Raji (cell line): ENCODE measurements around the gene PTPRA.

Experiments used
- POLR2A ChIP-seq: IDR thresholded peaks from 2 replicates; pipeline ENCODE4 v1.6.1; 2011; ENCODE audit warnings: low read depth, low read length, control low read depth; ENCODE audit not compliant: insufficient read depth

PTPRA gene

DNA sequence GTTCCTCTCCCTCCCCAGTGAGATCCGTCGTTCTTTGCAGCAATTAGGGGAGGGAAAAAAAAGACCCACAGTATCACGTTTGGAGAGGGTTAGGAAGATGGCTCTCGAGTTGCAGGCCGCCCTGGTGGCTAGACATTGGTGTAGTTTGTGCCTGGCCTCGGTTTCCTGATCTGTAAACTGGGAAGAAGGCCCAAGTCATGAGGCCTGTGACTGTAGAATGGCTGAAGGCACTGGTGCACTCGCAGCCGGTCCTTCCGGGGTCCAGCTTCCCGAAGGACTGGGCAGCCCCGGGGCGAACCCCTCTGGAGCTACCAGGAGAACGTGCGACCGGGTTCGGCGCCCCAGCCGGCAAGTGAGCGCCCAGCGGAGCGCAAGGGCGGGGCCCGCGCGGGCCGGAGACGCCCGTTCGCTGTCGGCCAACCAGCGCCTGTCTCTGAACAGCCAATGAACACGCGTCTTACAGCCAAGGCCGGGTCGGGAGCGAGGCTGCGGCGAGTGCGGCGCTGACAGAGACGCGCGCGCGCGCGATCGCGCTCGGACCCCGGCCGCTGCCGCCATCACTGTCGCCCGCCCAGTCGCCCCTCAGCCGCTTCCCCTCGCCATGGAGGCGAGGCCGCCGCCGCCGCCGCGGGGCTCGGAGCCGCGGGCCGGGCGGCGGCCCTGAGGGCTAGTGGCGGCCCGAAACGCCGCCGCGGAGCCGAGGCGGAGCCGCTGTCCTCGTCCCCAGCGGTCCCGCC is at the start of gene PTPRA:
Gene PTPRA (plus strand): TSS at position 472 of the 737 bp plus-strand sequence. CDS start 90,797 bp downstream, outside the sequence.
- peak; percentile 98 for TF ChIP-seq POLR2A

- TF ChIP-seq POLR2A, result no peak
Observed at GRCh38 chr20:2825761-2826160, 47.5 kb upstream of the PTPRA start.

GRCh38 chr20:2826655-2827054 is 46.6 kb upstream of the PTPRA start:
- TF ChIP-seq POLR2A, result no peak

DNA sequence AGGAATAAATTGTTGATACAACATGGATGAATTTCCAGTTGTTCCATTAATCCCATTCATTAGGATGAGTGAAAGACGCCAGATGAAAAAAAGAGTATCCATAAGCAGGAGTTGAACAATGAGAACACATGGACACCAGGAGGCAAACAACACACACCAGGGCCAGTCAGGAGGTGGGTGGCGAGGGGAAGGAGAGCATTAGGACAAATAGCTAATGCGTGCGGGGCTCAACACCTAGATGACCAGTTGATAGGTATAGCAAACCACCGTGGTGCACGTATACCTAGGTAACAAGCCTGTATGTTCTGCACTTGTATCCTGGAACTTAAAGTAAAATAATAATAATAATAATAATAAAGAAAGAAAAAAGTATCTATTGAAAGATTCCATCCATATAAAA is 43.9 kb upstream of the PTPRA start:
- no peak for TF ChIP-seq POLR2A

- no peak for TF ChIP-seq POLR2A
Observed at GRCh38 chr20:2833761-2834160, 39.5 kb upstream of the PTPRA start.

DNA sequence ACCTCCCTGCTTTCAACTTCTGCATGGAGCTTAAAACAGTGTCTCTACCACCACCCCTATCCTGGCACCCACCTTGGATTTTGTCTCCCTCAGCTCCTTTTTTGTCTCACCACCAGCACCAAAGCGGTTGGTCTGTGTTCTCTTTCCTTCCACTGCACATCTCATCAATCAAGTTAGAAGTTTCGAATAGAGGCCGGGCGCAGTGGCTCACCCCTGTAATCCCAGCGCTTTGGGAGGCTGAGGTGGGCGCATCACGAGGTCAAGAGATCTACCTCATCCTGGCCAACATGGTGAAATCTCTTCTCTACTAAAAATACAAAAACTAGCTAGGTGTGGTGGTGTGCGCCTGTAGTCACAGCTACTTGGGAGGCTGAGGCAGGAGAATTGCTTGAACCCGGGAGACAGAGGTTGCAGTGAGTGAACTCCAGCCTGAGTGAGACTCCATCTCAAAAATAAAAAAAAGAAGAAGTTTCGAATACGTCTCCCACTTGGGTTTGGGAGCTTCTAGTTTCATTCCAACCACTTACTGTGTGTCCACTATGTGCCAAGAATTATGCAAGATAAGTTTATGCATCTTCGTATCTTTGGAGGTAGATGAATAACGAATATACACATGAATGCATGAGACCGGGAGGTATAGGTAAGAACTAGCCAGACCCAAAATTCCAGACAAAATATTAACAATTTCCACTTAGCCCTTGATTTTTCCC is 38.7 kb upstream of the PTPRA start:
- TF ChIP-seq POLR2A, result no peak

DNA sequence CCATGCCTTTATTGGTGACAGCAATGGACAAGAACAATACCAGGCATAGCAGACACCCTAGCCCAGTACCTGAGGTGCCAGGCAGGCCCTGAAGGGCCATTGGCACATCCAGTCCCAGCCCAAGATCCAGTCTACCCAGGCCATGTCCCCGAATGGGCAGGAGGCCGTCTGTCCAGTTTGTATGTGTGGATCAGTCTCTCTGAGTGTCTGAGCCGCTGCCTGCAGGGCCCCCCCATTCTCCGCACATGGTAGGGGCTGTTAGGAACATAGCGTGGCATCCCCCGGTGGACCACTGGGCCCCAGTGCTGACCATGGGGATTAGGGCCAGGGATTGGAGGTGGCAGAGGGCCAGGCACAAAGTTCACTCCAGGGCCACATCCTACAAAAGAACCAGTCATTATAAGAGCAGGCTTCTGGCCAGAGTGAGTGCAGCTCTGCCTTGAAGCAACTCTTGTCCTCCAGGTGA is 37.9 kb upstream of the PTPRA start:
- TF ChIP-seq POLR2A, result no peak

DNA sequence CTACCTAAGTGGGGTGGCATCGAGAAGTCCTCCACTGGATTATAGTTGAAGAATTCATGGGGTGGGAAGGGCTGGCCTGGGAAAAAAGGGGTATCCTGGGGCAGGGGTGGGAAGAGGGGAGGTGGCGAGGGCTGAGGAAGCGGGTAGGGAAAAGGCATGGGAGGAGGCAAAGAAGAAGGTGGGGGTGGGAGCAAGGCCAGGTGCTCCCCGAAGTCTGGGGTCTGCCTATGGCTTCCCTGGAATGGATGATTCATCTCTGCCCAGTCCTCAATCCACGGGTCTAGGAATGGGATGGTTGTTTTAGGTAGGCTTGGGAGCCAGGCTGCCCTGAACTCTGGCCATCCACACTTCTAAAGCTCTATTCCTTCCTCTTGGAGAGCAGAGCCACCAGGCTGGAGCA is 37.2 kb upstream of the PTPRA start:
- no peak for TF ChIP-seq POLR2A

GRCh38 chr20:2837221-2837960 is 35.9 kb upstream of the PTPRA start:
- no peak for TF ChIP-seq POLR2A

DNA sequence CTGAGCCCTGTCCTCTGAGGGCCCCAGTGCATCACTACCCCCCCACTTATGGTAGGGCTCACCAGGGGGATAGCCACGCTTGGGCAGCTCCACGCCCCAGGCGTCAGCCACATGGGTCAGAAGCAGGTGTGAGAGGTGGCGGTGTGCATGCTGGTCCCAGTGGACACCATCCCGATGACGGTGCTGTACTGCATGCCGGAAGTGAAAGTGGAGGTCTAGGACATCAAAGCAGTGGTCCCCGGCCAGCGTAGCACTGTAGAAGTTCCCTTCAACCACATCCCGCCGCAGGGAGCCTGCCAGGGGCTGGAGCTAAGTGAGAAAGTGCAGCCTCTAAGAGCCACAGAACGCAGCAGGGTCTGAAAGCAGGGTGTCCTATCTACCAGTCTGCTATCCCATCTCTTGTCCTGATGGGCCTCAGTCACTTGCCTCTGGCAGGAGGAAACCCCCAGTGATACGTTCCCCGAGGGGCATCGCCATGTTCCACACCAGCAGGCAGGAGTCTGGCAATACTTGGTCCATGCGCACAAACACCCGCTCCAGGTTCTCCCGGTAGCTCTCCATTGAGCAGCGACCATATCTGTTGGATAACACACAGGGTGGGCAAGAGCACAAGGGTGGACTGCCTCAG is 35.0 kb upstream of the PTPRA start:
- TF ChIP-seq POLR2A, result no peak

GRCh38 chr20:2838847-2839671 is 34.2 kb upstream of the PTPRA start:
- TF ChIP-seq POLR2A, result no peak

- no peak for TF ChIP-seq POLR2A
Observed at GRCh38 chr20:2839732-2840137, 33.5 kb upstream of the PTPRA start.

DNA sequence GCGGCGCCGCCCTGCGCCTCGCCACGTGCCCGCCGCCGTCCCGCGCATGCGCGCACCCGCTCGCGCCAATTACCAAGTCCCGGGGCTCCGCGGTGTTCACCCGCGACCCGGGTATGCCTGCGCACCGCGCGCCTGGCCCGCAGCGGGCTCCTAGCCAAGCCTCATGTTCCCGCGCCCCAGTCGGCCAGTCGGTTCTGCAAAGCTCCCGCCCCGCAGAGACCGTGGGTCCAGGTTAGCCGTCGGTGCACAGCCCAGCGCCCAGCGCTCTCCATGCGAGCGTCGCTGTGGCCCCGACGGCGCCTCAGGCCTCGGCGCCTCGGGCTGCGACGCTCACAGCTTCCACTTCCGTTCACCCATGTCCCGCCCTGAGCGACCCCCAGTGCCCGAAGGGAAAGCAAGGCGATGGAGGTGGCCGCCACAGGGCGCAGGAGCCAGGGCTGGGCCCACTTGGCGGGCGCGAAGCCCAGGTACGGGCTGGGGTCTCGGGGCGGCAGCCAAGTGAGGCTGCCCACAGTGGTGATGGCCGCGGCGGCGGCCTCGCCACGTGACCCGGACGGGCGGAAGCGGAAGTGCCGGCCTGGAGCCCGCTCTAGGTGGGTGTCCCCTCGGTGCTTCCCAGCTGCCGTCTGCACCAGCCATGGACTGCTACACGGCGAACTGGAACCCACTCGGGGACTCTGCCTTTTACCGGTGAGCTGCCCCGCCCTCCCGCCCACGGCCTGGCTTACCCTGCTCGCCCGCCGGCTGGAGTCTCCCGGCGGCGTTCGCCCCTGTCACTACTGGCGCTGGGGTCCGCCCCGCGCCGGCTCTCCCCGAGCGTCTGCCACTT is 32.9 kb upstream of the PTPRA start, which contains the start of the genes PCED1A and VPS16:
Gene PCED1A (minus strand): TSS at position 518 of the 829 bp plus-strand sequence. CDS start 743 bp downstream, outside the sequence.
Gene VPS16 (plus strand): TSS at position 608 of the 829 bp plus-strand sequence. CDS start 30 bp downstream, at position 638.
- peak; percentile 88 for TF ChIP-seq POLR2A
